Cardiac muscle cell (in vitro differentiated cells and primary cell): Measurements from ENCODE around the gene MSL3B.

Experiments used
- DNase-seq, 2 donors: peaks; one replicate each; pipeline versions ENCODE4 v3.0.0 to v3.0.0-alpha.2; 2010 to 2017; ENCODE audit warnings: low read depth in 1 of 2, low spot score in 1 of 2
- H3K27ac ChIP-seq: fragments of 200-600 bp; sonication (generic); 2 replicates; pipeline ENCODE4 v1.5.1; 2016
- H3K27me3 ChIP-seq: fragments of 200-600 bp; sonication (generic); 2 replicates; pipeline ENCODE4 v1.6.0; 2016; ENCODE audit warnings: control low read depth
- H3K36me3 ChIP-seq: fragments of 200-600 bp; sonication (generic); 2 replicates; pipeline ENCODE4 v1.5.1; 2016; ENCODE audit warnings: control low read depth
- H3K4me1 ChIP-seq: fragments of 200-600 bp; sonication (generic); 2 replicates; pipeline ENCODE4 v1.8.1; 2017; ENCODE audit warnings: low read depth, mild to moderate bottlenecking, mixed run types
- H3K4me3 ChIP-seq: fragments of 200-600 bp; sonication (generic); 2 replicates; pipeline ENCODE4 v1.5.1; 2016; ENCODE audit warnings: mild to moderate bottlenecking
- H3K9me3 ChIP-seq: fragments of 200-600 bp; sonication (generic); 2 replicates; pipeline ENCODE4 v1.5.1; 2017; ENCODE audit warnings: low read depth, mild to moderate bottlenecking, control low read depth
- CTCF ChIP-seq: IDR thresholded peaks from 2 replicates; pipeline ENCODE4 v1.5.1; 2012; ENCODE audit warnings: low read depth, mild to moderate bottlenecking, low read length

Gene MSL3B

GRCh38 chr2:233822101-233822771 lies 46.0 kb downstream of the MSL3B start:
- H3K27me3 ChIP-seq: no peaks in the 10 kb centered on the region
- H3K27ac ChIP-seq: no peak overlapping the region
- no peaks in the 10 kb centered on the region for H3K4me1 ChIP-seq
- TF ChIP-seq CTCF: no peak
- no peak for DNase-seq
- H3K36me3 ChIP-seq: no peaks in the 10 kb centered on the region
- no peaks in the 10 kb centered on the region for H3K9me3 ChIP-seq
- H3K4me3 ChIP-seq: no peak overlapping the region

GRCh38 chr2:233821709-233822100 lies 46.5 kb downstream of the MSL3B start:
- H3K9me3 ChIP-seq: no peaks in the 10 kb centered on the region
- H3K4me1 ChIP-seq: no peaks in the 10 kb centered on the region
- H3K27me3 ChIP-seq: no peaks in the 10 kb centered on the region
- no peak for DNase-seq
- no peak for TF ChIP-seq CTCF
- H3K4me3 ChIP-seq: no peak overlapping the region
- no peaks in the 10 kb centered on the region for H3K36me3 ChIP-seq
- H3K27ac ChIP-seq: no peak overlapping the region

- Histone ChIP-seq H3K27me3 (no peaks in the 10 kb centered on the region), H3K36me3 (no peaks in the 10 kb centered on the region), H3K9me3 (no peaks in the 10 kb centered on the region), H3K27ac (no peak overlapping the region), H3K4me1 (no peaks in the 10 kb centered on the region), H3K4me3 (no peak overlapping the region)
- TF ChIP-seq CTCF: no peak
- no peak for DNase-seq
These were observed 47.0 kb downstream of the MSL3B start for GRCh38 chr2:233821196-233821595.

GRCh38 chr2:233820774-233821105 lies 47.4 kb downstream of the MSL3B start:
- DNase-seq: no peak
- H3K27ac ChIP-seq: no peak overlapping the region
- H3K36me3 ChIP-seq: no peaks in the 10 kb centered on the region
- H3K9me3 ChIP-seq: no peaks in the 10 kb centered on the region
- H3K4me1 ChIP-seq: no peaks in the 10 kb centered on the region
- no peak for TF ChIP-seq CTCF
- H3K4me3 ChIP-seq: no peak overlapping the region
- H3K27me3 ChIP-seq: no peaks in the 10 kb centered on the region

- Histone ChIP-seq H3K9me3 (no peaks in the 10 kb centered on the region), H3K4me1 (no peaks in the 10 kb centered on the region), H3K36me3 (no peaks in the 10 kb centered on the region), H3K27ac (no peak overlapping the region), H3K4me3 (no peak overlapping the region), H3K27me3 (no peaks in the 10 kb centered on the region)
- TF ChIP-seq CTCF: no peak
- DNase-seq: no peak
These were observed 48.1 kb downstream of the MSL3B start for GRCh38 chr2:233819884-233820773.
